Esophagus squamous epithelium (tissue), 5 donors: Measurements from ENCODE around the gene RPS2. TPM values are rescaled to one million over a fixed set of nuclear protein-coding genes. Genes with fewer than 3 reads are reported as not detected.

Experiments
- DNase-seq: peaks from one replicate; lab custom pipeline; 2025; lab: John Stamatoyannopoulos, UW
- H3K27ac ChIP-seq, 4 donors: fragments of 200-600 bp; sonication (generic); one replicate each; pipeline ENCODE4 v1.5.1; 2016 to 2019; ENCODE audit warnings: mild to moderate bottlenecking in 1 of 4
- H3K27me3 ChIP-seq, 4 donors: fragments of 200-600 bp; sonication (generic); 1 replicate in 3 of 4; 2 replicates in 1 of 4; pipeline versions ENCODE4 v1.5.1 to v1.6.0; 2017 to 2021; ENCODE audit warnings: antibody characterized with exemption in 1 of 4
- H3K36me3 ChIP-seq, 3 donors: fragments of 200-600 bp; sonication (generic); one replicate each; pipeline ENCODE4 v1.5.1; 2016 to 2019
- H3K4me1 ChIP-seq, 3 donors: fragments of 200-600 bp; sonication (generic); one replicate each; pipeline ENCODE4 v1.5.1; 2017 to 2019
- H3K4me3 ChIP-seq, 4 donors: fragments of 200-600 bp; sonication (generic); 1 replicate in 3 of 4; 2 replicates in 1 of 4; pipeline ENCODE4 v1.5.1; 2016 to 2019; ENCODE audit warnings: mild to moderate bottlenecking in 2 of 4, moderate library complexity in 1 of 4
- H3K9me3 ChIP-seq, 3 donors: fragments of 200-600 bp; sonication (generic); one replicate each; pipeline ENCODE4 v1.5.1; 2016 to 2019
- POLR2A ChIP-seq, 4 donors: fragments of 450-650 bp; IDR thresholded peaks; one replicate each; pipeline ENCODE4 v1.6.1; 2017; ENCODE audit warnings: antibody characterized with exemption in 4 of 4, mild to moderate bottlenecking in 4 of 4, moderate library complexity in 3 of 4
- WGBS, 2 donors: methylation state at CpG; one replicate each; pipeline ENCODE4 v1.1.5; 2018; 5-methylcytosine and 5-hydroxymethylcytosine counted together
- intact Hi-C: fragments of 100-400 bp; cut with DNase I; formaldehyde crosslinking; loops from one replicate; pipeline ENCODE4 v1.15.0; 2022
- total RNA-seq, 4 donors: library from RNA; depleted of rRNA; stranded (reverse); fragments of >200 nt; gene quantifications; one replicate each; pipeline ENCODE4 v1.1.0, GENCODE V29; 2016
- TF ChIP-seq, protein P1 (sequence below), 6 experiments: fragments of 450-650 bp in 4 of 6; fragments of 200-600 bp in 2 of 6; sonication (generic) in 2 of 6; IDR thresholded peaks; one replicate each; pipeline ENCODE4 v1.5.1; 2016 to 2019; ENCODE audit warnings: antibody characterized with exemption in 6 of 6, mild to moderate bottlenecking in 4 of 6, moderate library complexity in 4 of 6
- donor health status: DM: yes; HTN: yes; CAD: no.

The RPS2 gene
- total RNA-seq, 4 donors from 2014 or later: 1,980 to 2,837 (median 2,292) TPM

DNA sequence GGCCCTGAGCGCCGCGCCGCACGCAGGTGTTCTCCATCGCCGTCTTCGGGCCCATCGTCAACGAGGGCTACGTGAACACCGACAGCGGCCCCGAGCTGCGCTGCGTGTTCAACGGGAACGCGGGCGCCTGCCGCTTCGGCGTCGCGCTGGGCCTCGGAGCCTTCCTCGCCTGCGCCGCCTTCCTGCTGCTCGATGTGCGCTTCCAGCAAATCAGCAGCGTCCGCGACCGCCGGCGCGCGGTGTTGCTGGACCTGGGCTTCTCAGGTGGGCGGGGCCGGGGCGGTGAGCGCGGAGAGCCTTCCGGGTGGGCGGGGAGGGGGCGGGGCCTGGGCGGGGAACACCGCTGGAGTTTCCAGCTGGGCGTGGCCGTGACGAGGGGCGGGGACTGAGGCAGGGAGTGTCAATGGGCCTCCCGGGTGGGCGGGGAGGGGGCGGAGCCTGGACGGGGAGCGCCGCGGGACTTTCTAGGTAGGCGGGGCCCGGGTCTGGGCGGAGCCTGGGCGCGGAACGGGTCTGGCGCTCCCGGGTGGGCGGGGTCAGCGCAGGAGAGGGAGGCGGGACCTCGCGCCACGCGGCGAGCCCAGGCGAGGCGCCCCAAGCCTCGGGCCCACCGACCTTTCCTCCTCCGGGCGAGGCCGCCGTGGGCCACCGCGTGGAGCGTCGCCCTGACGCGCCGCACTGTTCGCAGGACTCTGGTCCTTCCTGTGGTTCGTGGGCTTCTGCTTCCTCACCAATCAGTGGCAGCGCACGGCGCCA is 27.5 kb upstream of the RPS2 start:
- Histone ChIP-seq H3K4me3 (peak overlapping the region; percentile 14 to 58 (median 34)), H3K27ac (peak overlapping the region; percentile 32 to 65 (median 56)), H3K27me3 (peaks cover 12 to 47% (median 21%) of the 10 kb centered on the region in 4 donors), H3K36me3 (peaks cover 0 to 13% (median 0%) of the 10 kb centered on the region in 3 donors), H3K9me3 (peaks cover 0 to 6% (median 0%) of the 10 kb centered on the region in 3 donors), H3K4me1 (peaks cover 29 to 69% (median 33%) of the 10 kb centered on the region in 3 donors)
- intact Hi-C loops: no loop called here
- no CpG with 5 or more reads among the region's 96 CpGs for WGBS, 2 donors
- TF ChIP-seq, protein P1, sequence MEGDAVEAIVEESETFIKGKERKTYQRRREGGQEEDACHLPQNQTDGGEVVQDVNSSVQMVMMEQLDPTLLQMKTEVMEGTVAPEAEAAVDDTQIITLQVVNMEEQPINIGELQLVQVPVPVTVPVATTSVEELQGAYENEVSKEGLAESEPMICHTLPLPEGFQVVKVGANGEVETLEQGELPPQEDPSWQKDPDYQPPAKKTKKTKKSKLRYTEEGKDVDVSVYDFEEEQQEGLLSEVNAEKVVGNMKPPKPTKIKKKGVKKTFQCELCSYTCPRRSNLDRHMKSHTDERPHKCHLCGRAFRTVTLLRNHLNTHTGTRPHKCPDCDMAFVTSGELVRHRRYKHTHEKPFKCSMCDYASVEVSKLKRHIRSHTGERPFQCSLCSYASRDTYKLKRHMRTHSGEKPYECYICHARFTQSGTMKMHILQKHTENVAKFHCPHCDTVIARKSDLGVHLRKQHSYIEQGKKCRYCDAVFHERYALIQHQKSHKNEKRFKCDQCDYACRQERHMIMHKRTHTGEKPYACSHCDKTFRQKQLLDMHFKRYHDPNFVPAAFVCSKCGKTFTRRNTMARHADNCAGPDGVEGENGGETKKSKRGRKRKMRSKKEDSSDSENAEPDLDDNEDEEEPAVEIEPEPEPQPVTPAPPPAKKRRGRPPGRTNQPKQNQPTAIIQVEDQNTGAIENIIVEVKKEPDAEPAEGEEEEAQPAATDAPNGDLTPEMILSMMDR (IDR thresholded peaks at IDR 0.05): no peak
- TF ChIP-seq POLR2A (IDR thresholded peaks at IDR 0.05): peak in 1 of 4 donors; percentile 66
- peak; percentile 82 for DNase-seq

DNA sequence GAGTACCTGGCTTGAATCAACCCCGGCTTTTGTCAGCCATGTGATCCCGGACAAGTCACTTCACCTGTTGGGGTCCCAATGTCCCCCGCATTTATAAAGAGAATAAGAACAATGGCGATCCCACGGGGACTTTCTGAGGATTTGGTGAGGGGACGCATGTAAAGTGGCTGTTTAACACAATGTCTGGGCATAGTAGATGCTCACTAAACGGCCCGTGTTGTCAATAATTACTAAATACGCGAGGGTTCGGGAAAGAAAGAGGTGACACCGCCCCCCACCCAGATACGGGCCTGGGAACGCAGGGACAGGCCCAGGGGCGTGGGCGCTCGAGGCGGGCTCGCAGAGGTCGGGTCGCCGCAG is 26.9 kb upstream of the RPS2 start:
- peaks cover 12 to 48% (median 21%) of the 10 kb centered on the region in 4 donors for H3K27me3 ChIP-seq
- 0 to 10% methylated on average over 6 to 9 of the region's 22 CpGs for WGBS, 2 donors
- peaks cover 0 to 6% (median 0%) of the 10 kb centered on the region in 3 donors for H3K9me3 ChIP-seq
- peak overlapping the region; percentile 32 to 65 (median 56) for H3K27ac ChIP-seq
- TF ChIP-seq, protein P1 (IDR thresholded peaks at IDR 0.05): no peak
- TF ChIP-seq POLR2A (IDR thresholded peaks at IDR 0.05): no peak
- no peak for DNase-seq
- H3K4me1 ChIP-seq: peaks cover 26 to 63% (median 33%) of the 10 kb centered on the region in 3 donors
- intact Hi-C loops: no loop called here
- H3K4me3 ChIP-seq: peak overlapping the region; percentile 14 to 58 (median 34)
- peaks cover 0 to 13% (median 0%) of the 10 kb centered on the region in 3 donors for H3K36me3 ChIP-seq

DNA sequence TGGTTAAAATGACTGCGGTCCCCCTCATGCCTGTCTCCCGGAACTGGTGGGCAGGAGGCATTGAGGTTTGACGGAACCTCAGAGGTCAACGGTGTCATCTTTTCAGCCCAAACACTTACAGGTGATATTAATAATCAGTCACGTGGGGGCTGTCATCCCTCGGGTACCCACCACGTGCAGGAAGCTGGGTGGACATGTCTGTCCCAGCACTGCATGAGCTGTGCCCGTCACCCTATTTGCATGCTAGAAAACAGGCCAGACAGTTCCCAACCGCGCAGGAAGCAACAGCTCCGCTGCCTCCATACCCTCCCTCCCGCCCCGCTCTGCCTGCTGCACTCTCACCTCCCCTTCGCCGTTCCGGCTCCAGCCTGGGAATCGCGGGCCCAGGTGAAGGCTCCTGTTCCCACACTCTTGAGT is 26.5 kb upstream of the RPS2 start:
- TF ChIP-seq, protein P1 (IDR thresholded peaks at IDR 0.05): no peak
- peak in 1 of 4 donors; percentile 45 for TF ChIP-seq POLR2A (IDR thresholded peaks at IDR 0.05)
- Histone ChIP-seq H3K9me3 (peaks cover 0 to 6% (median 0%) of the 10 kb centered on the region in 3 donors), H3K4me1 (peaks cover 26 to 61% (median 33%) of the 10 kb centered on the region in 3 donors), H3K36me3 (peaks cover 0 to 13% (median 0%) of the 10 kb centered on the region in 3 donors), H3K27ac (peak overlapping the region in 3 of 4 donors; percentile 32 to 65 (median 55)), H3K27me3 (peaks cover 12 to 48% (median 21%) of the 10 kb centered on the region in 4 donors), H3K4me3 (peak overlapping the region; percentile 14 to 58 (median 34))
- DNase-seq: no peak
- WGBS, 2 donors: 4 to 5% methylated on average over 8 to 12 of the region's 18 CpGs
- intact Hi-C loops: no loop called here

DNA sequence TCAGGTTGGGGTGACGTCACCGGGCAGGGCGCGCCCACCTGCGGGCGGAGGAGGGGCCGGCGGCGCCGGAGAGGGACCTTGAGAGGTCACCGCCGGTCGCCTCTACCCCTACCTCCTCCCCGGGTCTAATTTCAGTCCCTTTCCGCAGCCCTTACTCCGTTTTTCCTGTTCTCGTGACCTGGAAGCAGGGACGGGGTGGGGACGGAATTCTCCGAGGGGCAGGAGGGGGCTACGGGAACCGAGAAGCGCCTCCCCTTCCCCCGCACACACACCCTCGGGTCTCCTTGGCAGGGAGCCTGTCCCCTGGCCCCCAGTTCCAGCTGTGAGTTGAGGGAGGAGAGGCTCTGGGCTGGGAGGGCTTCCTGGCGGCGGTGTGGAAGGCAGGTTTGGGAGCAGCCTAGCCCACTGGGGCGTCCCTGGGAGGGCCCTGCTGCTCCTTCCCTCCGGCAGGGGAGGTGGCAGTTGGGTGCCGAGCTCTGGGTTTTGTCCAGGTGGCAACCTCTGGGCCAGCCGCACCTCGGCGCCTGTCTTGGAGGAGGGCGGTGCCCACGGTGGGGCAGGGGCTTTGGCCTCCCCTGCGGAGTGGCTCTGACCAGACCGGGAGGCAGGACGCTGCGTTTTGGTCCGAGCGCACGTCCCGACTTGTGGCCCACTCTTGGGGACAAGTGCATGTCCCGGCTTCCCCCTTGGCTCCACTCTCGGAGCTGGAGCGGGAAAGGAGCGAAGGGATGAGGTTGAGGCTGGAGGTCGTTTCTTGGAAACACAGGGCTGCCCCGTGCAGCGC is 25.9 kb upstream of the RPS2 start:
- Histone ChIP-seq H3K4me3 (peak overlapping the region; percentile 6 to 58 (median 32)), H3K4me1 (peaks cover 29 to 66% (median 36%) of the 10 kb centered on the region in 3 donors), H3K27me3 (peaks cover 12 to 48% (median 21%) of the 10 kb centered on the region in 4 donors), H3K36me3 (peaks cover 0 to 18% (median 3%) of the 10 kb centered on the region in 3 donors), H3K27ac (peak overlapping the region in 3 of 4 donors; percentile 6 to 65 (median 23)), H3K9me3 (peaks cover 0 to 6% (median 0%) of the 10 kb centered on the region in 3 donors)
- DNase-seq: no peak
- TF ChIP-seq, protein P1 (IDR thresholded peaks at IDR 0.05): no peak
- peak in 1 of 4 donors; percentile 53 for TF ChIP-seq POLR2A (IDR thresholded peaks at IDR 0.05)
- WGBS, 2 donors: 3 to 10% methylated on average over 2 to 11 of the region's 50 CpGs
- intact Hi-C loops: no loop called here
